Progenitor cell of endocrine pancreas (in vitro differentiated cells): ENCODE results near the gene TRMT5. TPM values are rescaled to one million over a fixed set of nuclear protein-coding genes. Genes with fewer than 3 reads are reported as not detected.
A peak's percentile ranks its signal among the peaks of the same experiment; 100 is the strongest.

Experiments
- DNase-seq: peaks from one replicate; pipeline ENCODE4 v3.0.0; 2021; ENCODE audit warnings: low spot score; ENCODE audit not compliant: unreplicated experiment
- H3K27ac Mint-ChIP-seq: 2 replicates; pipeline ENCODE4 v1.8.0; 2021; ENCODE audit warnings: mild to moderate bottlenecking, moderate library complexity, mixed read lengths
- H3K27me3 Mint-ChIP-seq: 2 replicates; pipeline ENCODE4 v1.8.0; 2021; ENCODE audit warnings: mixed read lengths
- H3K36me3 Mint-ChIP-seq: 2 replicates; pipeline ENCODE4 v1.8.0; 2022; ENCODE audit warnings: mixed read lengths; ENCODE audit not compliant: insufficient read depth
- H3K4me1 Mint-ChIP-seq: 2 replicates; pipeline ENCODE4 v1.8.0; 2021; ENCODE audit warnings: low read depth, mixed read lengths
- H3K4me3 Mint-ChIP-seq: 2 replicates; pipeline ENCODE4 v1.8.0; 2021; ENCODE audit warnings: low read depth, mild to moderate bottlenecking, moderate library complexity, mixed read lengths
- H3K9me3 Mint-ChIP-seq: 2 replicates; pipeline ENCODE4 v1.8.0; 2021; ENCODE audit warnings: low read depth, mixed read lengths
- CTCF ChIP-seq: fragments of 200-600 bp; sonication (generic); IDR thresholded peaks from one replicate; pipeline ENCODE4 v1.5.0; 2021; ENCODE audit warnings: antibody characterized with exemption, mild to moderate bottlenecking; ENCODE audit not compliant: unreplicated experiment
- total RNA-seq: library from RNA; stranded (reverse); gene quantifications from 2 replicates; pipeline ENCODE4 v1.2.1, GENCODE V29; 2021

The TRMT5 gene
- total RNA-seq, 1 donor from 2014 or later: 15.0 TPM

- H3K27me3 Mint-ChIP-seq: no peaks in the 10 kb centered on the region
- no peak for TF ChIP-seq CTCF
- peaks cover 4% of the 10 kb centered on the region for H3K36me3 Mint-ChIP-seq
- no peak overlapping the region for H3K4me3 Mint-ChIP-seq
- peaks cover 5% of the 10 kb centered on the region for H3K9me3 Mint-ChIP-seq
- peaks cover 7% of the 10 kb centered on the region for H3K4me1 Mint-ChIP-seq
- no peak overlapping the region for H3K27ac Mint-ChIP-seq
- no peak for DNase-seq
Measured at GRCh38 chr14:60935319-60935718, 45.6 kb downstream of the TRMT5 start.

GRCh38 chr14:60933920-60934655, 46.8 kb downstream of the TRMT5 start:
- DNase-seq: no peak
- H3K36me3 Mint-ChIP-seq: peaks cover 4% of the 10 kb centered on the region
- H3K27me3 Mint-ChIP-seq: no peaks in the 10 kb centered on the region
- H3K27ac Mint-ChIP-seq: no peak overlapping the region
- H3K4me1 Mint-ChIP-seq: peaks cover 7% of the 10 kb centered on the region
- no peak for TF ChIP-seq CTCF
- no peak overlapping the region for H3K4me3 Mint-ChIP-seq
- peaks cover 2% of the 10 kb centered on the region for H3K9me3 Mint-ChIP-seq

DNA sequence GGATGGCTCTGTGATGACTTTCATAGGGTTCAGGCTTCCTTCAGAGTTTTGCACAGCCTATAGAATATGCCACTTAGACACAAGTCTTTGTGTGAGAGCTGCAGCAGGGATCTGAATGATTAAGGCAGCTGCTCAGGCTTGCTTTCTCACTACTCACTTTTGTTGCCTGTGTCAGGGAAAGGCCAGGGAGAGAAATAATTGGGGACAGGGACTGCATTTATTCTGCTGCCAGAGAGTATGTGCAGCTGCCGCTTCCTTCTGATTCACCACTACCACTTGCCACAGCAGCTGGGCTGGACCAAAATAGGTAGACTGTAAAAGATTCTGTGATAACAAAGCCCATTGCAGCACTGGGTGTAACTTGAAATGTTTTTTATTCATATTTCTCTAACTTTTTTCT, 49.7 kb downstream of the TRMT5 start:
- Mint-ChIP-seq H3K4me1 (peaks cover 7% of the 10 kb centered on the region), H3K9me3 (no peaks in the 10 kb centered on the region), H3K4me3 (no peak overlapping the region), H3K27ac (peak overlapping the region; percentile 27), H3K36me3 (peaks cover 2% of the 10 kb centered on the region), H3K27me3 (no peaks in the 10 kb centered on the region)
- no peak for DNase-seq
- no peak for TF ChIP-seq CTCF

- H3K27ac Mint-ChIP-seq: no peak overlapping the region
- no peaks in the 10 kb centered on the region for H3K36me3 Mint-ChIP-seq
- DNase-seq: no peak
- H3K4me1 Mint-ChIP-seq: no peaks in the 10 kb centered on the region
- no peaks in the 10 kb centered on the region for H3K9me3 Mint-ChIP-seq
- no peak for TF ChIP-seq CTCF
- H3K27me3 Mint-ChIP-seq: no peaks in the 10 kb centered on the region
- no peak overlapping the region for H3K4me3 Mint-ChIP-seq
Measured at GRCh38 chr14:60926002-60926401, 54.9 kb downstream of the TRMT5 start.

DNA sequence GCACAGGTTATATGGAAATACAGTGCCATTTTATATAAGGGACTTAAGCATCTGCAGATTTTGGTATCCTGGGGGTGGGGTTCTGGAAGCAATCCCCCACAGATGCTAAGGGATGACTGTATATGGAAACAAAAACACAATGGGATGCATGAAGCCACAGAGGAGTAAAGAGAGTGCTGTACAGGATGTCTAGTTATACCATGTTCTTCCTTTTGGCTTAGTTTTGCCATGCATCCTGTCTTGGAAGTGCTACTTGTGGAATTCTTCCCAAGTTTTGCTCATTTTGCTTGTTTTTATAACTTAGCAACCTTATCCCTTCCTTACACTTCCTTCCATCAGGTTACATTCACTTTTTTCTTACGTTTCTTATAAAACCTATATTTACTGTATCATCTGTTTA, 55.6 kb downstream of the TRMT5 start:
- no peak for DNase-seq
- no peaks in the 10 kb centered on the region for H3K9me3 Mint-ChIP-seq
- H3K27ac Mint-ChIP-seq: no peak overlapping the region
- no peaks in the 10 kb centered on the region for H3K4me1 Mint-ChIP-seq
- H3K4me3 Mint-ChIP-seq: no peak overlapping the region
- H3K36me3 Mint-ChIP-seq: no peaks in the 10 kb centered on the region
- no peak for TF ChIP-seq CTCF
- H3K27me3 Mint-ChIP-seq: no peaks in the 10 kb centered on the region
